IPS-NIHi7 (cell line): ENCODE data around the gene SLC6A11.
A peak's percentile ranks its signal among the peaks of the same experiment; 100 is the strongest.

Experiments used
- DNase-seq: peaks from one replicate; pipeline ENCODE4 v3.0.0; 2012; ENCODE audit warnings: mixed read lengths; ENCODE audit errors: extremely low spot score

Gene SLC6A11

DNA sequence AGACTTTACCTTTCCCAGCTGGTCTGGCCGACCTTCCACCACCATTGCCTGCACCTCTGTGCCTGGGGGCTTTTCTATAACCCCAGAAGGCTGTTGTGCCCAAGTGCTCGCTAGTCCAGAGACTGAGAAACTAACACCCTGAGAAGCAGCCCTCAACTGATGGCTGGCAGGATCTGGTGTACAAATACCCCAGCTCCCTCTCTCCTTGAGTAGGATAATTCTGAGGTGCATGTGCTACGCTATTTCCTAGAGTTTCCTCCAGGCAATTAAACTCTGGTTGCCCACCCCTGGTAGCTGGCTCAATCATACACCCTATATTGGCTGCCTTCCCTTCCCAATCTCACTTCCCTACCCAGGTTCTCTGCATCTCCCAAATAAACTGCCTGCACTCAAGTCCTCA is 165.0 kb downstream of the SLC6A11 start:
- DNase-seq: no peak

DNA sequence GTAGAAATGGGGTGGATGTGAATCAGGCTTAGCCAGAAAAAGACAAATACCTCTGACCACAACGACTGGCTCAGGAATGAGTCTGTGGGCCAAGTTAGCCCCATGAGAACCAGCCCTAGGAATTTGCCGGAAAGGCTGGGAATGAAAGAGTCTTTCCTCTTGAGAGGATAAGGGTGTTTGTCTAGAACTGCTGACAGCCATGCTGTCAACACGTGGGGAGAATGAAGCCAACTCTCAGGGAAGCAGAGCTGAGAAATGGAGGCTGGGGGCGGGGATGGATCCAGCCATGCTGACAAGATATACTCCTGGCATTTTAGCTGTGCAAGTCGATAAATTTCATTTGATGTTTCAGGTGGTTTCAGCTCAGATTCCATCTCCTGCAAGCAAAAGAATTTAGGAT is 165.9 kb downstream of the SLC6A11 start:
- no peak for DNase-seq

DNA sequence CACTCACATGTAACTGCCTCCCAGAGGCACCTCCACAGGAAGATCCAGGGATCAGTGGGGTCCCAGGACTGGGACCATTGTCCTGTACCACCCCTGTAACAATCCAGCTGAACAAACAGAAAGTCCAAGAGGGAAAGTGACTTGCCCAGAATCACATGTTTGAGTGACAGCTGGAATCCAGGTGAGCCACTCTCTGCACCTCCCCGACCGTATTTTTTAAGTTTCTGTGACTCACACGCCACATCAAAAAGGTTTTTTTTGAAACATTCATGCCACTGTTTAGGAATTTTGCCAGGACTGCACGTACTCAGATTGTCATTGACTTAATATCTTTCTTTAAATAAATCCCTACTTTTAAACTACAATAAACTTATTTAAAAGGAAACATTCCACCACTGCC is 166.8 kb downstream of the SLC6A11 start:
- no peak for DNase-seq

DNA sequence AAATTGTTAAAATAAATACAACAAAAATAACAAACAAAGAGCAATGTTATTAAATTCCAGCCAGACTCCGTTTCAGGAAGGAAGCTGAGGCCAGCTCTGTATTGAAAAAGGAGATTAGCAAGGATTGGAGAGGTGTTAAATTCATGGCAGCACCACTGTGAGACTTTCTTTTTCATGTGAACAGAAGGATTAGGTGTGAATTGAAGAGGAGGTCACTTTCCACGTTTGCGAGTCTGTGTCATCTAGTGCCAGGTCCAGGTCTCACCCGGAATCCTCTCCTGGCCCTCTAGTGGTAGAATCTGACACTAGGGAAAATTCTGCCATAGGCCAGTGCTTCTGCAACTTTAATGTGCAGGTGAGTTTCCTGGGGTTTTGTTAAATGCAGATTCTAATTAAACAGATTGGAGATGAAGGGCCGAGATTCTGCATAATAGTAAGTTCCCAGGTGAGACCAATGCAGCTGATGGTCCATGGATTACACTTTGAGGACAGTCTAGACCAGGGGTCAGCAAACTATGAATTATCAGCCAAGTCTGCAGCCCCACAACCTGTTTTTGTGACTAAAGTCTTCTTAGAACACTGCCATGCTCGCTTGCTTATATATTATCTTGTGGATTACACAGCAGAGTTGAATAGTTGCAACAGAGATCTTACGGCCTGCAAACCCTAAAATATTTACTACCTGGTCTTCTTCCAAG is 167.3 kb downstream of the SLC6A11 start:
- DNase-seq: peak; percentile 79

DNA sequence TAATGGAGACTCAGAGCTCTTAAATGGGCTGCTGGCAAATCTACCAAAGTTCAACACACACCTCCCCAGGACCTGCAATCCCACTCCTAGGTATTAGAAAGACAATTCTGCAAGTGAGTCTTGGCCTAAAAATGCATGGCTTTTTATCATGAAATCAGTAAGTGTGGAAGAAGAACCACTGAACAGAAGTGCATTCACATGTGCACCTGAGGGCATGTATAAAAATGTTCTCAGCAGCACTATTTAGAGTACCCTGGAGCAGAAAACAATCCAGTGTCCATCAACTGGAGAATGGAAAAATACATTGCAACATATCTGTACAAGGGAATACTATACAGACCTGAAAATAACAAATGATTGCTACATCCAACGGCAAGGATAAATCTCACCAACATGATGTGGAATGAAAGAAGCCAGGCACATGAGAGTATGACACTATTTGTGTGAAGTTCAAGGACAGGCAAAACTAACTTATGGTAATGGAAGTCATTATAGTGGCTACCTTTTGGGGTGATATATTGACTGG is 168.4 kb downstream of the SLC6A11 start:
- no peak for DNase-seq

DNA sequence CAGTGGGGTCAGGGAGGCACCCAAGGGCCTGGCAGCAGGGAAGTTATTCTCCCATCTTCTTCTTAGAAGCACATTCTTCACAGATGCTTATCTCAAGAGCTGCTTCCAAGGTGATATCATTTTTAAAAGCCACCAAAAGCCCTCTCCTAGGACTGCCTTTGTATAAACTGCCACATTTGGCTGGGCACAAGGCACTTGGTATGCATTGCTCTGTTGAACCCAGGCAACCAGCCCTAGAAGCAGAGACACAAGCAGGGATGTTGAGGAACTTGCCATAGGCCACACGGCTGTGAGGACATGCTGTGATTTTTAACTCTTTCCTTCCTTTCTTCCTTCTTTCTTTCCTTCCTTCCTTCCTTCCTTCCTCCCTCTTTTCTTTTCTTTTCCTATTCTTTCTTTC is 169.2 kb downstream of the SLC6A11 start:
- DNase-seq: no peak

DNA sequence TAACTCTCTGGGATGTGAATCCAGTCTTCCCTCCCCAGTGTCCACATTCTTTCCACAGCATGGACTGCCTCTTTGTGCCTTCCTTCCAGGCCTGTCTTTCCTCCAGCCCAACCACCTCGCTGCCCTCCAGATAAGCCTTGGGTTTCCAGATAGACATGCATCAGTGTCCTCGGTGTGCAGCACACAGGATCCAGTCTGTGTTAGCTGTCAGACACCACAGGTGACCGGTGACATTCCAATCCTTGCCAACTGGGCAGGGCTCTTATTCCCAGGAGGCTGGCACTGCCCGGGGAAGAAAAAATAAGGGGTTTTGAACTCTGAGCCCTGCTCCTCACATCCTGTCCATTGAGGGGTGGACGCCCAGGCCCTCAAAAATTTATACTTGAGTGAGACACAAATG is 170.6 kb downstream of the SLC6A11 start:
- no peak for DNase-seq

DNA sequence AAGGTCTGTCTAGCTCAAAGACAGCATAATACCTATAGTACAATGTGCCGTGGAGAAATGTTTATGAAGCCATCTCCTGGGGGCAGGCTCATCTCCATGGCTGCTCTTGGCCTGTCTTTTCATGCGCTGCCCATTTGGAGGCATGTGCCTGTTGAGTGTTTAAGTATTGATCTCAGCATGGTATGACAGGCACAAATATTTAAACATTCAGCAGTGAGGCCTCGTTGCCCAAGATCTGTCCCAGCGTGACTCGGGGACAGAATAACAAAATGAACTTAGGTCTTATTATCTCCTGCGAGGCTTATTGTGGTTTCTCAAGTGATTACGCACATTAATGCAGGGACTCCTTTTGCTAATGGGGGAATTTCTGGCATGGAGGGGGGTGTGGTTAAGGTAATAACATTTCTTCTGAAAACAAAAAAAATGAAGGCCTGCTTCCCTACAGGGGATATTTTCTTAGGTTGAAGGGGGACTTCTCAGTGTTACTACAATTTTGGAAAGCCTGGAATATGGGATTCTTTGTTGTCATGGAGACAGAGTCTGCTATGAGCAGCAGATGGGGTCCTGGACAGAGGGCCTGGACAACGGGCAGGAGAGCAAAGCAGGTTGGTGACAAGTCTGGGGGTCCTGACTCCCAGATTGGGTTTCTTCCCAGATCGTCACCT is 172.1 kb downstream of the SLC6A11 start:
- DNase-seq: no peak

DNA sequence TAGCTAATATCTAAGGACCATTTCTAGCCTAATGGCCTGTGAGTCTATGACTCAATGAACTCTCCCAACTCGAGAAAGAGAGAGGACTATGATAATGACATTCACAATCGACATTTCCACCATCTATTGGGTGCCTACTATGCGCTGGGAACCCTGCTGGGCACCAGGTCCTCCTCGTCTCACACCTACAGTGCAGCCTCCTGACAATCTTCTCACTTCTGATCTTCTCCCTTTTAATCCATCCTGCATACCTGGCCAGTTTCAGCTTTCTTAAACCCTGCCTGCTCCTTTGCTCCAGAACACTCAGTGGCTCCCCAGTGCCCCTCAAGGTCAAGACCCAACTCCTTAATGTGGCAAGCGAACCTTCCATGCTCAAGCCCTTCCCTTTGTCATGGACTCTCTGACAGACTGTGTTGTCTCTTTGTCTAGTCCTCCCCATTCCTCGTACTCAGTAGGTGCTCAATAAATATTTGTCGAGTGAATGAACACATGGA is 173.0 kb downstream of the SLC6A11 start:
- no peak for DNase-seq
